Left renal cortex interstitium (tissue), 4 donors: ENCODE data around the gene ZNFX1. TPM values are rescaled to one million over a fixed set of nuclear protein-coding genes. Genes with fewer than 3 reads are reported as not detected.

Source experiments
- DNase-seq, 4 donors: peaks; one replicate each; pipeline ENCODE4 v3.0.0-alpha.2; 2013; ENCODE audit warnings: low read depth in 4 of 4, low spot score in 2 of 4, missing footprints in 1 of 4
- polyA plus RNA-seq, 4 donors: library from polyadenylated mRNA; unstranded; fragments of 120-200 nt; gene quantifications; one replicate each; pipeline ENCODE4 v1.2.1, GENCODE V29; 2013; ENCODE audit not compliant: insufficient read length in 4 of 4

Gene ZNFX1
- polyA plus RNA-seq, 4 donors: 15.5 to 17.1 (median 17.0) TPM

DNA sequence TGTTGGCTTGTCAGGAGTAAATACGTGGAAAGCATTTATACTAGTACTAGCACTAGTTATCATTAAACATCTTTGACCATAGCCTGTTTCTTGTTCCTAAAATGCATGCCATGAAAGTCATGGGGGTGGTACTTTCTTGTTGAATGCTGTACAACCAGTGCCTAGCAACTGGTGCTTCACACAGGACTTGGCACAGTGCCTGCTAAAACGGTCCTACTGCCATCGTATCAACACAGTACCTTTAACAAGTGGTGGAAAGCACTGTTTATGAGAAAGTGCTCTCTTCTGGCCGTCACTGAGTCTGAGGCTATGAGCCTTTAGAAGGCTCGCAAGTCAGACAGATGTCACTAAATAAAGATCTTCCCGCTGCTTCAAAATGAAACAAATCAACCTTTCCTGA lies 21.6 kb downstream of the ZNFX1 start:
- no peak for DNase-seq

DNA sequence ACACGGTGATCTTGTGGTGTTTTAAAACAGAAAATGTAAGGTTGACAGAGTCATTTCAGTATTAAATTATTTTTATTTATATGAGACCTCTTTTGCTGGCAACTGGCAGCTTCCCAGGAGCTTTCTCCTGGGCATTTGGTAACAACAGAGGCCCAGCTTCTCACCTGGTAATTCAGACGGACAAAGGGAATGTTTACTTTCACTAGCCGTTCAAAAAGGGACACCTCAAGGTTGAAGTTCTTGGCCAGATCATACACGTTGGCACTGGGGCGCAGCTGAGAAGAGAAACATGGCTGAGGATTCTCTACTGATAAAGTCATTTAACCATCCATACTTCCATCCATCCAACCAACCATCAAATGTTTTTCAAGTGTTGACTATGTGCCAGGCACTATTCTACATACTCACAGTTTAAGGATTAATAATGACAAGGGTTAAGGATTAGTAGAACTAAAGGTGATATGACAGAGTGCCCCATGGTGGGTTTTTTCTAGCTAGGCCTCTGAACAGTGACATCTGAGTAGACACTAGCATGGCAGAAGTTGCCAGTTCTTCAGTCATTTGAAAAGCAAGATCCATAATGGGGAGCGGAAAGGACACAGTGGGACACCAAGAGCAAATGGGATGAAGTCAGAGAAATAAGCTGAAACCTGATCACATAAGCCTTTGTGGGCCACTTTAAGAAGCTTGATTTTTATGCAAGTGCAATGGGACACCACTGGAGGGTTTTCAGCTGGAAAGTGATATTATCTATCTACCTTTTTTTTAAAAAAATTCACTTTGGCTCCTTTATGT lies 25.1 kb downstream of the ZNFX1 start:
- no peak for DNase-seq

DNA sequence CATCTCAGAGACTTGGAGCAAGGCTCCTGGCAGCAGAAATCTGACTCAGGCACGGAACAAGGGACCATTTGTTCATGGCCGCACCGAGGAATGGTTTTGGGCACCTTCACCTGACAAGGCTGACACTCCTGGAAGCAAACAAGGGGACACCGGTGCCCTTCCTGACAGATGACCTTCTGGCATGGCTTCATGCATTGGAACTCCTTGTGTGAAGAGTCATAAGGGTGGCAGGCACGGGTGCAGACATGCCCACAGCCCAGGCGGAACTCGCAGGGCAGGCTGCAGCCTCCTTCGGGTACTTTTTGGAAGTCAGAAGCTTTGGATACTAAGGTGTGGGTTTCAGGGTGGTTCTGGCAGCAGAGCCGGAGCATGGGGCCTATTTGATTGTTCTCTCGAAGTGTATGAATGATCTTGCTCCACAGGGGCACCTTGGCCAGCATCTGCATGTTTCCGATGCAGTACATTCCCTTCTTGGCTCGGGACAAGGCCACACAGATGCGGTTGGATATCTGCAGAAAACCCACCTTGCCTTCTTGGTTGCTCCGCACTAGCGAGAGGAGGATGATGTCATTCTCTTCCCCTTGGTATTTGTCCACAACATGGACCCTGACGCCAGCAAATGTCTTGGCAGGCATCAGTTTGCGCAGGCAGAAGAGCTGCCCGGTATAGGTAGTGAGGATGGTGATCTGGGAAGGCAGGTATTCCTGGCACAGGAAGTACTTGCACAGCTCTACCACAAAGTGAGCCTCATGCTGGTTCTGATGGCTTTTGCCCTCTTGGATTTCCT lies 28.8 kb downstream of the ZNFX1 start:
- DNase-seq: no peak

DNA sequence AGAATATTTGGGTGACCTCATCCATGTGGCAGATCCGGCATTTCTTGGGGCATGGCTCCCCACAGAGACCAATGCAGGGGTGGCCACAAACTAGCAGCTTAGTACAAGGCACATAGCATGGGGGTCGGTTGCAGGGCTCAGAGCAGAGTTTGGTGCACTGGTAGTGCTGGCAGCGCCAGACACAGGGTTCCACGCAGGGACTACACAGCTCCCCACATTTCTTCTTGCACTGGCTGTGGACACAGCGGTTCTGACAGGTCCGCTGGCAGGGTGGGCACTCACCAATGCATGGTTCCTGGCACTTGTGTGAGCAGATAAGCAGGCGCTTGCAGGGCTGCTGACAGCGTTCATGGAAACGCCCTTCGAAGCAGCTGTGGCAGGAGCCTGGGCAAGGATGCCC lies 29.6 kb downstream of the ZNFX1 start:
- DNase-seq: no peak

DNA sequence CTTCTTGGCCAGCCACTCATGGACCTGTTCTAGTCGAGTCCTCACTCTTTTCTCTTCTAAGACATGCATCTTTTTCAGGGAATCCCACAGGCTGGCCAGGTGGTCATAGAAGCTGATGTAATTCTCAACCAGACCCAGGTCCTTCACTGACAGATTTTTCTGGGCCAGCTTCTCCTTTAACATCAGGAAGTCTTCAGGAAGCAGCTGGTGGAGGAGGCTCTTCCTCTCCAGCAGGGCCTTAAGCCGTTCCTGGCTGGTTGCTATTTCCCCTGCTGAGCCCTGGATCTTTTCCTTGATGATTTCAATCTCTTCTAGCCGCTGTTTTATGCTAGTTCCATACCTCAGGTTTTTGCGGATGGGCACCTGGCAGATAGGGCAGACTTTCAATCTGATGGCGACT lies 30.1 kb downstream of the ZNFX1 start:
- DNase-seq: no peak

DNA sequence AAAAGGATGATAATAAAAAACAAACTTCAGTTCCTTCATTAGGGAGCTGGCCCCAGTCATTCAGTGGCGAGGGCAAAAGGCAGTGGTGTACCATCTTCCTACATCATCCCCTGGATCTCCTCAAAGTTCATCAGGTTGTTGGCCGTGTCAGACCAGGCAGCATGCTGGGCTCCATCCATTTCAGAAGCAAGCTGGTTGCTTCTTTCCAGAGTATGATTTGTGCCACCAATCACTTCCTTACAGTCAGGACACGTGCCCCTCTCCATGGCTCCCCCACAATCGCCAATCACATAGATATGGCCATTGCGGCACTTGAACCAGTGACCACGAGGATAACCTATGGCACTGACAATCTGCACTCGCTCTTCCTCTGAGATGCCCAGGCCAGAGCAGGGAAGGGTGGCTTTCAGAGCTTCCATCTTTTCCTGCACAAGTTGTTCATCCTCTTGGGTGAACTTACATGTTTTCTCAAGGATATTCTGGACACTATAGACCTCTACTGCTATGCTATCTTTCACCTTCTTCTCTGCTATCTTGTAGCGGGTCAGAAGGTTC lies 30.6 kb downstream of the ZNFX1 start:
- no peak for DNase-seq

DNA sequence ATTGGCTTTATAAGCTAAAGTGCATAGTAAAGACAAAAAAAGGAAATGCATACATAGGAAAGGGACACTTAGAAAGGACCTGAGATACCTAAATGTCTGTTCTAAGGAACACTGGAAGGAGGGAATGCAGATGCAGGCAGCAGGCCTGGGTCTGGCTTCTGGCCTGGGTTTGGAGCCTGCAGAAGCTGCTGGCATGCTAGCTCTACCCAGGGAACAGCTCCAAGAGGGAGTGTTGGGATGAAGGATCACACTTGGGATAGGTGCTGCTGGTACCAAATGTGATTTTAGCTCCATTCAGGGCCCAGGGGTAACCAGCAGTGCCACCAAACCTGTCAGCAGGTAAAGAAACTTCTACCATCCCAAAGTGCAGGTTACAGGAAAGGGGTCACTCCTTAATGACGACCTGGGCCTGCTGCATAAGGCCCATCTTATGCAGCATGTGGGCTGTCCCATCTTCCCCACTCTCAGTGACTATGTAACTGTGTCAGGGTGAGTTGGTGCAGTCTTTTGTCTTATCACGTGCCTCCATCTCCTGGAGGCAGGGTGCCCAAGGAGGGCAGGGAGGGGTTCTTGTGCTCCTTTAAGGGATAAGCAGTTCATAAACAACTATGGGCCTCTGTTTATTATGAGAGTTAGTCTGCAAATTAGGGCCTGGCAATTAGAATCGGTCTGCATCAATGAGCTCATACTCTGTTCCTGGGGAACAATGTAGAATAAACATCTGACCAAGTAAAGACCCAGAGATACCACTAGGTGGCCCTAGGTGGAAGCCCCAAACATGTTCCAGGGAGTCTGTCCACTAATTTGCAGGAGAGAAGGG lies 31.7 kb downstream of the ZNFX1 start:
- peak in 2 of 4 donors; percentile 10 to 19 for DNase-seq

DNA sequence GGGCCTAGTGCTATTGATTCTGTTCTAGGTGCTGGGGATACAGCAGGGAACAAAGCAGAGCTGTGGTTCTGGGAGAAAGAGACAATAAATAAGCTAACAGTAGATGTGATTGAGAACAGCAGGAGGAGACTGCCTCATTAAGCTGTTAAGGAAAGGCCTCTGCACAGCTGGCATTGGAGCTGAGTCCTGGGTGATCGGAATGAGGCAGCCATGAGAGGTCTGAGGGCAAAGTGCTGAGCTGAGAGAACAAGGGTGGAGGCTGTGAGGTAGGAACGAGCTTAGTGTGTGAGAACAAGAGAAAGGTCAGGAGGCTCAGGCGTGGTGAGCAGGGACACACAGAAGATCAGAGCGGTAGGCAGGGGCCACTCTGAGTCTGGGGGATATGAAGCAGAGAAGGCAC lies 40.3 kb downstream of the ZNFX1 start:
- no peak for DNase-seq

DNA sequence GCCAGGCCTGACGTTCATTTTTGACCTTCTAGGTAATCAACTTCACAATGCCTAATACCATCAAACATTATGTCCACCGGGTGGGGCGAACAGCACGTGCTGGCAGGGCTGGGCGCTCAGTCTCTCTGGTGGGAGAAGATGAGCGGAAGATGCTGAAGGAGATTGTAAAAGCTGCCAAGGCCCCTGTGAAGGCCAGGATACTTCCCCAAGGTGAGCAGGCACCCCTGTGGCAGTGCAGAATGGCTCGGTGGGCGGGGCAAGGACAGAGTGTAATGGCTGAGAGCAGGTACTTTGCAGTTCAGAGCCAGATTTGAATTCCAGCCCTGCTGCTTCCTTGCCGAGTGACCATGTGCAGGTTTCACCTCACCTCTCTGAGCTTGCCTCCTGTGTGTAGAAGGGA lies 41.6 kb downstream of the ZNFX1 start:
- DNase-seq: no peak

DNA sequence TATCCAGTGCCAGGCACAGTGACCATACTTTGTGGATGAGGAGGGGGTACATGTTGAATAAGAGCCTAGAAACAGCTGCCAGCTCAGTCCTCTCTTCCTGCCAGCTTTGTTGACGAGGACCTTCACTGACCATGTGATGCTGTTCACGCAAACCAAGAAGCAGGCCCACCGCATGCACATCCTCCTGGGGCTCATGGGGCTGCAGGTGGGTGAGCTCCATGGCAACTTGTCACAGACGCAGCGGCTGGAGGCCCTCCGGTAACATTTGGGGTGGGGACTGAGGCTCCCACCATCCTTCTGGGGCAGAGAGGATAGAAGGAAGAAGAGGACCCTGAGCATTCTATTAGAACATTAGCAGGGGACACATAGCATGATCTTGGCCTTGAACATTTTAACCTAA lies 43.0 kb downstream of the ZNFX1 start:
- DNase-seq: no peak

DNA sequence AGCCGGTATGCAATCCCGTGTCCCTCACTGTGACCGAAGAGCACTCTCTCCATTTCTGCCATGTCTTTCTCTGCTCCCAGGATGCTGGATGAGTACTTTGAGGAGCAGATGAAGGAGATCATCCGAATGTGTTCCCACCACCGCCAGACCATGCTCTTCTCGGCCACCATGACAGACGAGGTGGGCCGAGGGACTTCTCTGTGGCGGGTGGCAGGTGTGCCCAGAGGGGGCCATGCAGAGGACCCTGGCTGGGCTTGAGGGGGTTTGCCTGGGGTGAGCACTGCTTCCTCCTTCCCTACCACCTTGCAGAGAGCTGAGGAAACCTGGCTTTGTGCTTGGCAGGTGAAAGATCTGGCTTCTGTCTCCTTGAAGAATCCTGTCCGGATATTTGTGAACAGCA lies 44.6 kb downstream of the ZNFX1 start:
- DNase-seq: no peak

DNA sequence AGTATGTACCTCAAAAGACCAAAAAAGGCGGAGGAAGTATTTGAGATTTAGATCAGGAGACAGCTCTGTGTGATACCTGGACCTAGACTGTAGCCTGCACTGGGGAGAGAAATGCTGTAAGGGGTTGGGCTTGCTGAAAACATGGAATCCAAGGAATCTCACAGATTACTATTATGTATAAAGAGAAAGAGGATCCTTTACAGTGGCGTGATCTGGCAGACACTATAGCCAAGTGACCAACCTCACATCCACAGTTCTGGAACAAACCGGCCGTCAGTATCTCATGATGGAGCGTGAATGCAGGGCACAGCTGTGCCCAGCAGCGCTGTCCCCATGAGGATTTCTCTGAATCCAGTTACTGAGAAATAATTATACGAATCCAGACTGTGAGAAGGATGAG lies 46.4 kb downstream of the ZNFX1 start:
- DNase-seq: no peak

DNA sequence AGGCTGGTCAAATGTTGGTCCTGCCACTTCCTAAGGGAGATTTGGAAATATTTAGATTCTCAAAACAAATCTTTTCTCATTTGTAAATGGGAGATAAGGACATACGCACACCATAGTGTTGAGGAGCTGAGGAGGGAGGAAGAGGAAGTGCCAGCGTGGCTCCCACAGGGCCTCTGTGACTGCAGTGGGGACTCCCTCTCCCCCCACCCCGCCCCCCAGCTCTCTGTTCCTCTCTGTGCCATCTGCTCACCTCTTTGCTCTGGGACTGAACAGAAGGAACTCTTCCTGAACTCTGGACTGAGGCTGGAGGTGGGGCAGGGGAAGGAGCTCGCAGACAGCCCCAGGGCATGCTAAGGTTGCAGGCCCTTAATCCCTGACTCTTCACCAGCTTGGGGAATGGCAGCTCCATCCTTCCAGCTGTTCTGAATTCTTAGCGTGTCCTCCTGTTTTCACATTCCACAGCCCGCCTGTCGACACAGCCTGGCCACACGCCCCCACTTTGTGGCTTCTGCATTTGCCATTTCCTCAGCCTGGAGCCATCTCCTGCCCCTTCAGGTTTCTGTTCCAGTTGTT lies 47.2 kb downstream of the ZNFX1 start:
- DNase-seq: no peak

DNA sequence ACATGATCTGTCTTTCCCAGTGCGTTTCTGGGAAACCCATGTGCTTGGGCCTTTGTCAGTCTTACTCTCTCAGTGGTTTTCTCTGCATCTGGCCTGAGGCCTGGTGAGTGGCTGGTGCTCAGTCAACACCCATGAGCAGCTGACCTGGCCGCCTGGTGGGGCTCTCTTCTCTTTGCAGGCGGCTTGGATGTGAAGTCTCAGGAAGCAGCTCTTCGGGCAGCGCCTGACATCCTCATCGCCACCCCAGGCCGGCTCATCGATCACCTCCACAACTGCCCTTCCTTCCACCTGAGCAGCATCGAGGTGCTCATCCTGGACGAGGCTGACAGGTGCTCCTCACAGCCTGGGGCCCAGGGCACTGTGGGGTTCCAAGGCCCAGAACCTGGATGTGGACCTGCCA lies 47.8 kb downstream of the ZNFX1 start:
- DNase-seq: no peak

DNA sequence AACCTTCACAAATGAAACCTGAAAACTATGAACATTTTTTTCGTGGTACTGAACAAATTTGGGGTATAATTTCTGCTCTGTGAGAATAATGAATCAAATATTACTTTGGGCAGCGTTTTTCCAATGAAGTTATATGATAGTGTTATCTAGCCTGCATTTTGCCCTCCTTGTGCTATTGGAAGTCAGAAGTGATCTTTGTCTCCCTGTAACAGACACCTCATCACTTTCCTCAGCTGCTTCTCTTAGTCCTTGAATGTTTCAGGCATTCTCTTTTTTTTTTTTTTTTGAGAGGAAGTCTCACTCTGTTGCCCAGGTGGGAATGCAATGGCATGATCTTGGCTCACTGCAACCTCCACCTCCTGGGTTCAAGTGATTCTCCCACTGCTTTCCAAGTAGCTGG lies 48.5 kb downstream of the ZNFX1 start:
- no peak for DNase-seq

DNA sequence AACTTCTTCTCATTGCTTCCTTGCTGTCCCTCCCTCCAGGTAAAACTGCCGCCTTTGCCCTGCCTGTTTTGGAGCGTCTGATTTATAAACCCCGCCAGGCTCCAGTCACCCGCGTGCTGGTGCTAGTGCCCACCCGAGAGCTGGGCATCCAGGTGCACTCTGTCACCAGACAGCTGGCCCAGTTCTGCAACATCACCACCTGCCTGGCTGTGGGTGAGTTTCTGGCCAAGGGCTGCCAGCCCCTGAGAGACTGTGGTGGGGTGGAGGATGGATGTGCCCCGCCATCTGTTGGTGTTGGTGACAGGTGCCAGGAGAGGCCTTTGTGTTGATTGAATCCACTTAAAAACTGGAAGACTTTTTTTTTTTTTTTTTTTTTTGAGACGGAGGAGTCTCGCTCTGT lies 49.2 kb downstream of the ZNFX1 start:
- no peak for DNase-seq

DNA sequence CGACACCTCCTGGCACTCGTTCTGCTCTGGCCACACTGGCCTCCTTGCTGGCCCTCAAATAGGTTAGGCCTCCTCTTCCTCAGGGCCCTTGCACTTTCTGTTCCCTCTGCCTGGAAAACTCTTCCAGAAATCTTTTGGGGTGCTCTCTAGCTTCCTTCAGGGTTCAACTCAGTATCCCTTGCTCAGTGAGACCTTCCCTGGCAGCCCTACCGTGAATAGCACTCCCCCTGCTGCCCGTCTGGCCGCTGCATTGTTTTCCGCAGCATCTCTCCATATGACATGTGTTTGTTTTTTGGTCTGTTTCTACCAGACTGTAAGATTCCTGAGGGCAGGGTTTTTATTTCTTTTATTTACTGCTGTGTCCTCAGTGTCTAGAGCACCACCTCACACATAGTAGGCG lies 52.0 kb downstream of the ZNFX1 start:
- DNase-seq: no peak

DNA sequence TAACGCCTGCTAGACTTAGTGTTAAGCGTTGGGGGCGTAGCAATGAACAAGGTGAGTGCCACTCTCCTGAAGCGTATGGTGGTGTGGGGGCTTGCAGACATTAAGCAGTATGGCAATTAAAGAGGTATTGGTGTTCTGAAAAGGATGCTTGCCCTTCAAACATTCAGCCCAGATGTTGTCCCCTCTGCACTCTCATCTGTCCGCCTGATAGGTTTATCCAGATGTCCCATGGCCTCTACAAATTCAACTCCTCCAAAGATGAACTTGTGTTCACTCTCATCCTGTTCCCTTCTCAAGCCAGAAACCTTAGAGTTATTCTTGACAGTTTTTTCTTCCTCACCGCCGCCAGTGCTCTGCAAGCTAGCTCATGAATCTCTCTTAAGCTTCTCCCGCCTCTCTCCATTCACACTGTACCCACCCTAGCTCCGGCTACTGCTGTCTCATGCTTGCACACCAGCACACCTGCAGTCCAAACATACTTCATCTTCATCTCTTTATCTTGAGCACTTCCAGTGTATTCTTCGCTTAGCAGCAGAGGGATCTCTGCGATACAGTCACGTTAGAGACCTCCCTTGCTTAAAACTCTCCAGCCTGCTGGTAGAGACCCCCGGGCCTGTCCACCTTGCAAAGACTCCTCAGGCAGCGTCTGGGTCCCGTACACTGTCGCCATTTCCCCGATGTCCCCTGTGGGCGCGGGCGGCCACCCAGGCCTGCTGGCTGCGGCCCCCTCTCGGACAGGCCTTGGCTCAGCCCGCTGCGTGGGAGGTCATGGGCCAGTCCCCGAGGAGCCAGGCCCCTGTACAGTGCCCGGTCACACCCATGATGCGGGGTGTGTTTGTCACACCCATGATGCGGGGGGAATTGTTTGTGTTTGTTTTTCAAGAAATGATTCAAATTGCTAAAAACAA lies 57.7 kb downstream of the ZNFX1 start:
- DNase-seq: no peak

DNA sequence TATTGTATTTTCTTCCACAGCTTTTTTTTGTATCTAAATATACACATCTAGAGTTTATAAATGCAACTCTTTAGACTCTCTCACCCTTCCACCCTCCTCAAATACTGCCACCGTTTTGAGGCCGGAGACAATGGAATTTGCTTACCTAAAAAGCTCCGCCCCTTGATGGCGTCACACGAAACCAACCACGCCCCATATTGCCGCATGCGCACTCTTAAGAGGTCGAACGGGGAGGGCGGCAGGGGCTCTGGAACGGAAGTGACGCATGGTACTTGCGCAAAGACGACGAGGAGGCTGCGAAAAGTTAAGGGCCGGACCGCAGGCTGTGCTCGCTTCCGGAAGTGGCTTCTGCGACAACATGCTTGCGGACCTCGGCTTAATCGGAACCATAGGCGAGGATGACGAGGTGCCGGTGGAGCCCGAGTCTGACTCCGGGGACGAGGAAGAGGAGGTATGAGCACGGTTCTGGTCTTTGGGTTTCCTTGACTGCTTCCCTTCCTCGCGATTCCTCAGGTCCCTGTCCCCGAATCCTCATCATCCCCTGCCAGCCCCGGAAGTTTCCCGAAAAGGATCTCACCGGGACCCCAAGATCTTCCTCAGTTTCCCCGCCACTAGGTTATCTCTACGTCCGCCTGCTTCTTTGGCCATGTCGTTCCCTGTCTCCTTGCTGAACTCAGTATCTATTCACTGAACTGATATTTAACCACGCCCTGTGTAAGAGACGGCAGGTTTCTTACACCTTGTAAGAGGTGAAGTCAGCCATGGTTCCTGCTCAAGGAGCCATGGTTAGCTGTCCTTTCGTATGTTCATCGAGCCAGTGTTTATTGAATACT lies 58.5 kb downstream of the ZNFX1 start, which contains the start of gene DDX27:
Gene DDX27 (plus strand): TSS at position 326 of the 833 bp plus-strand sequence. CDS start 33 bp downstream, at position 359.
- DNase-seq: peak; percentile 97 to 100 (median 99)
